GM19372 (cell line): ENCODE measurements around the gene YAP1.
A peak's percentile ranks its signal among the peaks of the same experiment; 100 is the strongest.

Source experiments
- ATAC-seq: cut with Tn5 transposase; IDR thresholded peaks from one replicate; pipeline ENCODE4 v1.9.1; 2021; ENCODE audit warnings: mild to moderate bottlenecking, low read depth, moderate library complexity; ENCODE audit not compliant: unreplicated experiment

Gene YAP1

DNA sequence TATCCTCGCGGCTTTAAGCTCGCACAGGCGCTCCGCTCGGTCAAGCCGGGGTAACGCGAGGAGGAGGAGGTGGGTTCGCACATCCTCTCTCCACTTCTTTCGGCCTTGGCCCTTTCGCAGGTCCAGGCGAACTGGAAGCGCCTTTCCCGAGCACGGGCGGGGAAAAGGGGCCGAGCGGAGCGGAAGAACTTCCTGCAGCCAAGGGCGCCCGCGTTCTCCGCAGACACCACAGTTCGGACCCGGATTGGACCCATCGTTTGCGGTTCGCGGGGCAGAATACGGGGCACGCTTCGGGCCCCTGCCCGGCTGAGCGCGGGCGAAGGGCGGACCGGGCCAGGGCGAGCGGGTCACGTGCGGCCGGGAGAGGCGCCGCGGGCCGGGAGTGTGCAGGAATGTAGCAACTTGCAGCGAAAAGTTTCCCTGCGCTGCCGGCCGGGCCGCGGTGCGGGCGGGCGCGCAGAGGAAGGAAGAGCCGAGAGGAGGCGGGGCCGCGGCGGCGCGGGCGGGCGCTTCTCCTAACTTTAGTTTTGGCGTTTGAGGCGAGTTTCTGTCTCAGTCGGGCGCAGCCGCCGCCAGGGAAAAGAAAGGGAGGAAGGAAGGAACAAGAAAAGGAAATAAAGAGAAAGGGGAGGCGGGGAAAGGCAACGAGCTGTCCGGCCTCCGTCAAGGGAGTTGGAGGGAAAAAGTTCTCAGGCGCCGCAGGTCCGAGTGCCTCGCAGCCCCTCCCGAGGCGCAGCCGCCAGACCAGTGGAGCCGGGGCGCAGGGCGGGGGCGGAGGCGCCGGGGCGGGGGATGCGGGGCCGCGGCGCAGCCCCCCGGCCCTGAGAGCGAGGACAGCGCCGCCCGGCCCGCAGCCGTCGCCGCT is at the start of gene YAP1:
TSS of gene YAP1 (plus strand) at position 552 of the 865 bp plus-strand sequence. CDS start 402 bp downstream, outside the sequence.
- ATAC-seq: peak; percentile 85

DNA sequence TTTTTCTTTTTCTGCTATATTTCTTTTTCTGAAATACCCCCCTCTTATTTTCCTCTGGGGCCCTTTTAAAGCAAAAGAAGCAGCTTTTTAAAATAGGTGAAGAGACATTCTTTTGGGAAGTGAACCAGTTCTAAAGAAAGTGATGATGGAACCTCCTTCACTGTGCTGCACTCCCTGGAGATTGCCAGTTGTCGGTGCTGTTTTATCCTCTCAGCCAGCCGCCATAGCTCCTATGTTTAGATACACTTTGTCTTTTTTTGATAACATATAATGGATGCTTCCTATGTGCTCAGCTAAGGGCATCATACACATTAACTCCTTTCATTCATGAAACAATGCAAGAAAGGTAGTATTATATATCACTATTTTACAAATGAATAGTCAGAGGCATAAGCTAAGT is 49.0 kb upstream of the YAP1 start:
- no peak for ATAC-seq

DNA sequence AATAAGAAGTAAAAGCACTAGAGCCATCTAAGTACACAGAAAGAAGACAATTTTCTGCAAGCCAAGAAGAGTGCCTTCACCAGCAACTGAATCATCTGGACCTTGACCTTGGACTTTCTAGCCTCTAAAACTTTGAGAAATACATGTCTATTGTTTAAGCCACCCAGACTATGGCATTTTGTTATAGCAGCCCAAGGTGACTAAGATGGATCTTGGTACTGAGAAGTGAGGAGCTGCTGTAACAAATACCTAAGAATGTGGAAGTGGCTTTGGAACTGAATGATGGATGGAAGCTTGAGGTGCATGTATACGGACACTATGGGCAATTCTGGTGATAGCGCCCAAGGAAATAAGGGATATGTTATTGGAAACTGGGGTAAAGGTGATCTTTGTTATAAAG is 48.1 kb upstream of the YAP1 start:
- no peak for ATAC-seq

DNA sequence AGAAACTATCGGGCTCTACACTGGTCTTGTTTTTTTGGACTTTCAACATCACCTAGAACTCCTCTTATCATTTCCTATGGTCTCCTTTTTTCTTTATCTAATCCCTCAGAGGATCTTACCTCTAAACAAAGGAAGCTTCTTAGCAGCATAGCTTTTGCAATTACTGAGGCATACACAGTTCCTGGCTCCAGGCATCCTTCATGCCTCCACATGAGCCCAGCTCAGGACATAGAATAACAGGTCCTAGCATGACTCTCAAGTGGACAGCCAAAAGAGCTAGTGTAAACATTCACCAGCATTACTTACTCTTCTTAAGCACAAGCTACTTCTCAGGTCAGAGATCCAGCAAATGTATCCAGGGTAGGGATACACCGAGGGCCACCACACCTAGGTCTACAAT is 45.9 kb upstream of the YAP1 start:
- no peak for ATAC-seq

DNA sequence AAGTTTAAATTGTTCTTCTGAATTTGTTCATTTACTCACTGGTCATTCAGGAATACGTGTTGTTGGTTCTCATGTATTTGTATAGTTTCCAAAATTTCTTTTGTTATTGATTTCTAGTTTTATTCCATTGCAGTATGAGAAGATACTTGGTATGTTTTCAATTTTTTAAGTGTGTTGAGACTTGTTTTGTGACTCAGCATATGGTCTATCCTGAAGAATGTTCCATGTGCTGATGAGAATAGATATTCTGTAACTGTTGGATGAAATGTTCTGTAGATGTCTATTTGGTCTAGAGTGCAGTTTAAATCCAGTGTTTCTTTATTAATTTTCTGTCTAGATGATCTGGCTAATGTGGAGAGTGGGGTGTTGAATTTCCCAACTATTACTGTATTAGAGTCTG is 39.5 kb upstream of the YAP1 start:
- ATAC-seq: no peak

DNA sequence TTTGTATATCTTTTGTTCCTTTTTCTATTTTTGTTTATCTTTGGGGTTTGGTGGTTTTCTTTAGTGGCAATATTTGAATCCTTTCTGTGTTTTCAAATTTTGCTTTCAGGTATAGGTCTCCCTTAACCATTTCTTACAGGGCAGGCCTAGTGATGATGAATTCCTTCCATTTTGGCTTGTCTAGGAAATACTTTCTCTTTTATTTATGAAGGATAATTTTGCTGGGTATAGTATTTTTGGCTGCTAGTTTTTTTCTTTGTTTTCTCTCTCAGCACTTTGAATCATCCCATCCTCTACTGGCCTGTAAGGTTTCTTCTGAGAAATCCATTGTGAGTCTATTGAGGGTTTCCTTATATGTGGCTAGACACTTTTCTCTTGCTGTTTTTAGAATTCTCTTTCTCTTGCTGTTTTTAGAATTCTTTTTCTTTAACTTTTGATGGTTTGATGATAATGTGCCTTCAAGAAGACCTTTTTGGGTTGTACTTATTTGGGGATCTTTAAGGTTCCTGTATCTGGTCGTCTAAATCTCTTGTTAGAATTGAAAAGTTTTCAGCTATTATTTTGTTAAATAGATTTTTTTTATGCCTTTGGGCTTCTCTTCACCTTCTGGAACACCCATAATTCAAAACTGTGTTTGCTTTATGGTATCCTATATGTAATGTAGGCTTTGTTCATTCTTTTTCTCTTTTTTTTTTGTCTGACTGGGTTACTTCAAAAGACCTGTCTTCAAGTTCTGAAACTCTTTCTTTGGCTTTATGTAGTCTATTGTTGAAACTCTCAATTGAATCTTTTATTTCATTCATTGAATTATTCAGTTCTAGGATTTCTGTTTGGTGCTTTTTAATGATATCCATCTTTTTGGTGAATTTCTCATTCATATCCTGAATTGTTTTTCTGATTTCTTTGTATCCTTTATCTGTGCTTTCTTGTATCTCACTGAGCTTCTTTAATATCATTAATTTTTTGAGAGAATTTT is 38.5 kb upstream of the YAP1 start:
- no peak for ATAC-seq

DNA sequence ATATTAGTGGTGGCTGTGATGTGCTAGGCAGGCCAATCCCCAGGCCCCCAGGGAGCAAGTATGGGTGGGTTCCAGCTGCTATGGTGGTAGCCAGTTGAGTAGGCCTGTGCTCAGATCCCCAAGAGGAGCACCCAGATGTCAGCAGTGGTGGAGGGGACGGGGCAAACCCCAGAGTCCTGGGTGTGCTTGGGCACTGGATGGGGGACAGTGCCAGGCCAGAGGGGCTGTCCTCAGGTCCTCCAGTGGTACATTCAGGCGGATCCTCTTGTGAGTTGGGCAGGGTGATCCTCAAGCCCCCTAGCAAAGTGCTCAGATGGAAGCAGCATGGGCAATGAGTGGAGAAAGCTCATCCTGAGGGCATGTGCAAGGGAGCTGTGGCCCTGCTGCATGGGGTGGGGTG is 37.0 kb upstream of the YAP1 start:
- no peak for ATAC-seq

DNA sequence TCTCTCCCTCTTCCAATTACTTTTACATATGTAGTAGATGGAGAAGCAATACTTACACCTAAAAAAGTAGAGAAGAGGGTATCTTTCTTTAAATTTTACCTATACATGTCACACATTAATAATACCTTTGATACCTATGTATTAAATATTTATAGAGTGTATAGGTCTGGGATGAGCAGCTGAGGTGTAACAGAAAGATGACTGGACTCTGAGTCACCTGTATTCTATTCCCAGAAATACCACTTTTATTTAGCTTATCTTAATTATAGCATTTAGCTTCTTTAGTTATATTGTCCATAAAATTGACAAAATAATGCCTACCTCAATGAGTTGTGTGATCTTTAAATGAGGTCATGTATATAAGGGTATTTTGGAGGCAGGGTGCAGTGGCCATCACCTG is 30.6 kb upstream of the YAP1 start:
- no peak for ATAC-seq

DNA sequence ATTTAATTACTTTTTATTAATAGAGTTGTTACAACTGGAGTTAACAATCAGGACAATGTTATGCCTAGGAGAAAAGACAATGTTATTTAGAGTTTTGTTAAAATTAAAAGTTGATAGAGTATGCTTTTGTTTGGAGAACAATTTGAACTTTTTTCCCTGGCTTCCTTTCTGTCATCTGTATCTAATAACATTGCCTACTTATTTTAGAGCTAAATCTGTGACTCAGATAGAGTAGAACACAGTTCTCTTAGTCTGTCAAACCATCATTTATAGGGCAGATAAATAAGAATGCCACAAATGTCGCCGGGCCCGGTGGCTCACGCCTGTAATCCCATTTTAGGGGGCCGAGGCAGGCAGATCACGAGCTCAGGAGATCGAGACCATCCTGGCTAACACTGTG is 28.9 kb upstream of the YAP1 start:
- ATAC-seq: no peak

DNA sequence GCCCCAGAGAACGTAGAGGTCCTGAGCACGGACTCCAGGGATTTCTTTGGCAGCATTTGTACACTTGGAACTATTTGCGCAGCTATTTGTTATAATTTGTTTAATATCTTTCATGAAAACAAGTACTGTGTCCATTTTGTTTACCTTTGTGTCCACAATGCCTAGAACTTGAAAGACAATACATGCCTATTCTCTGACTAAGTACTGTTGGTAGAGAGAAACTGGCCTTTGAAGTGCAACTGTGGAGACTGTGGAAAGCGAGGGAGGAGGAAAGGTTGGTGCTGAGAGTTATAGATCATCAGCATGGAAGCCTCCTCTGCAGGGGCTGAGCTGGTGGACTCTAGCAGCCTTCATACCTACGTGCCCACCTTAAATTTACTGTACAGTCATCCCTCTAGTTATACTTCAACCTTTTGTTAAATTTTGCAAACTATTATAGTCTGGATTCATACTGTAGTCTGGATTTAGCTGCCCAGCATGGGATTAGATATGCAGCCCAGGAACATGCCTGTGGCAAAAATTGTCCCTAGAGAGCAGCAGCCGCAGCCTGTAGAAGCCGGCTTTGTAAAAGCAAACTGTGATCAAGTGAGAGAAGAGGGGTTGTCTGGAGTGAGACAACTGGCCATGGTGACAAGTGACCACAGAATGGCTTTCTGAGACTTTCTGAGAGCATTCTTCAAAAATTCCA is 24.2 kb upstream of the YAP1 start:
- no peak for ATAC-seq

DNA sequence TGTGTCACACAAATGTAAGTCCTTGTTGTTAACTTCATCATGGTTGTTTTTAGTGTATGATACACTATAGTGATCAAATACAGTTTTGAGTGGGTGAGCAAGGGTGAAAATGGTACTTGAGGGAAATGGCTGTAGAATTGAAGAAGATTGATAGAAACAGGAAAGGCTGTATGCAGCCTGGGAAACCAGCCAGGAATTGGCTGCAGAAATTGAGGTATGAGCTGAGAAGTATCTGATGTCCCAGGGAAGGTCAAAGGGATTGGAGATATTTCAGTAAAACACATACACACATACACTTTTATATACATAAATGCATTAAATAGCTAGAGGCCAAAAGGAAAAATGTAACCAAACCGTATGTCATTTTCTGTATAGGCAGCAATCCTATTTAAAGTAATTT is 13.1 kb upstream of the YAP1 start:
- no peak for ATAC-seq

DNA sequence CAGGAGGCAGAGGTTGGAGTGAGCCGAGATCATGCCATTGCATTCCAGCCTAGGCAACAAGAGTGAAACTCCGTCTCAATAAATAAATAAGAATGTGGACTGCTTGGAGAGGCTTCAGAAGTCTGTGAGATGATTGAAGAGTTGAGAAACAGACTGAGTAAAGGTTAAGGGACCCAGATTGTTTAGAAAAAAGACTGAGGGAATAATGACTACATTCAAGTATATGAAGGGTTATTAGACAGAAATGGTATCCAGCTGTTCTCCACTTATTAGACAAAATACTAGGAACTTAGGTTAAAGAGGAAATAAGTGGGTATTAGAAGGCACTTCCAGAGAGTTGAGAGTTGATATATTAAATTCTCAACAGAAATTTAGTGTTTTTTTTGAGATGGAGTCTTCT is 10.5 kb upstream of the YAP1 start:
- ATAC-seq: no peak

DNA sequence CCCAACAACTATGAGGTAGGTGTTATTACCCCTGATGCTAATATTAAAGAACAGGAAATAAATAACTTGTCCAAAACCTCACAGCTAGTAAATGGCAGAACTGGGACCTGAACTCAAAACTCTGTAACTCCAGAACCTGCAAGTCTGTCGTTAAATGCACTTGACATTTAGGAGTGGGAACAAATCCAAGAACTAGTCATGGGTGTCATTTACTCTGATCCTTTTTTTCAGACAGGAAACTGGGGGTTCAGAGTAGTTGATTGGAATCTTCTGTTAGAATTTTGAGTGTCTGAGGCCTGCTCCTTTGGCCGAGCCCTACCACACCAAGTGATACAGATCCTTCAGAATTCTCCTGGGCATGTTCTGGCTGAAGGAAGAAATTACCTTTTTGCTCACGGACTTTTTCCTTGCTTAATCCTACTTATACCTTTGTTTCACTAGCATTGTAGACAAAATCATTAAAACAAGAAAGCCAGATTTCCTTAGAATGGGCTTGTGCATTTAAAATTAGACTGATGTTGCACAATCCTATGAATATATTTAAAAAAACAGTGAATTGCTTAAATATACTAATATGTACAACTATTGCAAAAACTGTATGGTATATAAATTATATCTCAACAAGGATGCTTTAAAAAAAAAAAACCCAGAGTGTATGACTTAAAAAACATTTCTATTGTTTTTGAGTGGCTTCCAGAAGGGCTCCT is 1.4 kb upstream of the YAP1 start:
- no peak for ATAC-seq

DNA sequence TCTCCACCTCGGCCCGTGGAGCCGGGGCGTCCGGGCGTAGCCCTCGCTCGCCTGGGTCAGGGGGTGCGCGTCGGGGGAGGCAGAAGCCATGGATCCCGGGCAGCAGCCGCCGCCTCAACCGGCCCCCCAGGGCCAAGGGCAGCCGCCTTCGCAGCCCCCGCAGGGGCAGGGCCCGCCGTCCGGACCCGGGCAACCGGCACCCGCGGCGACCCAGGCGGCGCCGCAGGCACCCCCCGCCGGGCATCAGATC is 439 bp downstream of the YAP1 start:
- peak; percentile 26 for ATAC-seq

DNA sequence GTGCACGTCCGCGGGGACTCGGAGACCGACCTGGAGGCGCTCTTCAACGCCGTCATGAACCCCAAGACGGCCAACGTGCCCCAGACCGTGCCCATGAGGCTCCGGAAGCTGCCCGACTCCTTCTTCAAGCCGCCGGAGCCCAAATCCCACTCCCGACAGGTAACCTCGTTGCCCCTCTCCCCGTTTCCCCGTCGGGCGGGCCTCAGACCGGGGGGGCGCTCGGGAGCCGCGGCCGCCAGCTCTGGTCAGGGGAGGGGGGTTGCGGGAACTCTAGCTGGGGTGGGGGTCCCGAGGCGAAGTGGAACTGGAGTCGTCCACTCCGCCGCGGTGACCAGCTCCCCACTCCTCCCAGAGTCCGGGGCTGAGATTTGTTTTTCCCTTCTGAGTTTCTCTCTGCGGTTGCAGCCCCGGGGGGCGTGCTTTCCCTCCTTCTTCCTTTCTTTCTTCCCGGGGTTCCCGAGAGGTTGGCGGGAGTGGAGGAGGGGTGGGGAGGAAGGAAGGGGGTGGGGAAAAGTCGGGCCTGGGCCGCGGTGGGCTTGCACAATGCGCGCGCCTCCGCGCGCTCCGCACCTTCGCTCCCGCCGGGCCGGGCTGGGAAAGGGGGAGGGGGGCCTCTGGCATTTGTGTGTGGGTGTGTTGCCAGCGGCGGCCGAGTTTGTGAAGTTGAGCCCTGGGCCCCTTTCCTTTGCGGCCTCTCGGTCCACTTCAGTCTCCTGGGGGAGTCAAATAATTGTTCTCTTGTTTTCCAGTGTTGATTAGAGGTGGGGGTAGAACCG is 952 bp downstream of the YAP1 start:
- no peak for ATAC-seq

DNA sequence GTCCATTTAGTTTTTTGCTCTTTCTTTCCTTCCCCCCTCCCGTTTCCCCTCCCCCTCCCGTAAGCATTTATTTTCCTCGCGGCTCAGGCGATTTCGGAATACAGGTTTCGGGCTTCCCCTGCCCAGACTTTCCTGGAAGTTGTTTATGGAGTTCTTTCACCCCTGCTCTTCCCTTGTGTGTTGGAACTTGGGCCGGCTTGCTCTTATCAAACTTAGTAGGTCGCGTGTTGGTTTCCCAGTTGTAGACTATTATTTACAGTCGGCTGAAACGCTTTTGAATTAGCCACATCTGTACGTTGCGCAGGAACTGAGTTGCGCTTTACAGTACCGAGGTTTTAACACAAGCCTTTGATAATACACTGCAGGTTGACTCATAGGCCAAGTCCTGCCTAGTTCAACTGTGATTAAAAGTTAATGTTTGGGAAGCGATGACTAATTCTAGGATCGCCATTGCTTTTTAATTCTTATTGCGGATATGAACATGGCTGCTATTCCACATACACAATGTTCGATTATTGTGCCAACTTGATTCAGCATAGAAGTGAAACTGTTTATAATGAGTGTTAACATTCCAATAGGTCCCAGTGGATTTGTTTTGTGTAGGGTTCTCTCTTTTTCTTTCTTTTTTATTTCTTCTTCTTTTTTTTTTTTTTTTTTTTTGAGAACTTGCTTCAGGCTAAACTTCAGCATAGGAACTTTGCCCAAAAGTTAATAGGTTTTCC is 1.7 kb downstream of the YAP1 start:
- ATAC-seq: no peak

DNA sequence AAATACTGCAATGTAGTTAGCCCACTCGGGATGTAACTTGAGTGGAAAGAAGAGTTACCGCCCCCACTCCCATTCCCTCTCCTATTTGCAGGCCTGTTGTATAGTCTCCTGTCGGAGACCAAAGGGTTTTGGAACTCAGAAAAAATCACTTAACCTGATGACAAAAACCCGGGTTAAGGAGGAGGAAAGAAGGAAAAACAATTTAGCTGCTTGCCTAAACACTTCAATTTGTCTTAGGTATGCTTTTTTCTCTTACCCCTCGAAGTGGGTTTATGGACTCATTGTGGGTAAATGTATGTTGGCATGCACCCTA is 2.2 kb downstream of the YAP1 start:
- ATAC-seq: no peak

DNA sequence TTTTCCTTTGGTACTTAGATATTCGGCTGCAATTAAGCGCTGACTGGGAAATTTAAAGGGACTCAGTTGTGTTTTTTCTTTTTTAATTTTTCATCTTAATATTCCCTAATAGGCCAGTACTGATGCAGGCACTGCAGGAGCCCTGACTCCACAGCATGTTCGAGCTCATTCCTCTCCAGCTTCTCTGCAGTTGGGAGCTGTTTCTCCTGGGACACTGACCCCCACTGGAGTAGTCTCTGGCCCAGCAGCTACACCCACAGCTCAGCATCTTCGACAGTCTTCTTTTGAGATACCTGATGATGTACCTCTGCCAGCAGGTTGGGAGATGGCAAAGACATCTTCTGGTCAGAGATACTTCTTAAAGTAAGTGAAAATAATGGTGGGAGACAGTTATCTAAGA is 3.8 kb downstream of the YAP1 start:
- no peak for ATAC-seq

DNA sequence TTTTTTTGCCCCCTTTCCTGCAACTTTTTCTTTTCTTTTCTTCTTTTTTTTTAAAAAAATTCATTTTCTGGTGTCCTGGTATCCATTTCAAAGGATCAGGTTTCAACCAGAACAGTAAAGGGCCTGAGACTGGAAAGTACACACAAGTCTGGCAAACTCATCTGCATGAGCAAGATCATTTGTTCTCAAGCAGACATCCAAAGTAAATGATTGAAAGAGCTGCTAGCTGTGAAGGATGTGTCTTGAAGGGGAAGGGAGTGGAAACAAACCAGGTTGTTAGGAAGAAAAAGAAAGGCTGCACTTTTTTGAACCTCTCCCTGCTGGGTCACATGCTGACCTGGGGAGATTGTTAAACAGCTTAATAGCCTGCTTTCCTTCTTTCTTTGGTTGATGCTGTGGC is 5.3 kb downstream of the YAP1 start:
- no peak for ATAC-seq
